Measurements from ENCODE around the gene IKZF1.

The IKZF1 gene

GRCh38 chr7:50426280-50427045 lies 121.9 kb downstream of the IKZF1 start:
- H3K27ac ChIP-seq, result no peak overlapping the region
- no peak for DNase-seq (ENCODE audit: low read depth, low spot score)

DNA sequence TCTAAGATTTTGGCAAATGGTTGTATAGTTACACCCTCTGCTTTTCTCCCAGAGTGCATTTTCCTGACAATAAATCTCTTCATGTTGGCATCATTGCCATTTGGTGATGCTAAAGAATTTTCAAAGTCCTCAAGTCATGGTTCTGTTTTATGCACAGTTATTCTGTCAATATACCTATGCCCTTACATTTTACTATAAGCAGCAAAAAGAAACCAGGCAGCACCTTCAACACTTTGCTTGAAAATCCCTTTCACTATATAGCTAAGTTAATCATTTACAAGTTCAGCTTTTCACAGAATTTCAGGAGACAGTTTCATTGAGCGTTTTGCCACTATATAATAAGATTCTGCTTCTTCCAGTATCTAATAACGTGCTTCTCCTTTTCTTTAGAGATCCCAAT lies 123.0 kb downstream of the IKZF1 start:
- H3K27ac ChIP-seq, result no peak overlapping the region
- no peak for DNase-seq (ENCODE audit: low read depth, low spot score)

DNA sequence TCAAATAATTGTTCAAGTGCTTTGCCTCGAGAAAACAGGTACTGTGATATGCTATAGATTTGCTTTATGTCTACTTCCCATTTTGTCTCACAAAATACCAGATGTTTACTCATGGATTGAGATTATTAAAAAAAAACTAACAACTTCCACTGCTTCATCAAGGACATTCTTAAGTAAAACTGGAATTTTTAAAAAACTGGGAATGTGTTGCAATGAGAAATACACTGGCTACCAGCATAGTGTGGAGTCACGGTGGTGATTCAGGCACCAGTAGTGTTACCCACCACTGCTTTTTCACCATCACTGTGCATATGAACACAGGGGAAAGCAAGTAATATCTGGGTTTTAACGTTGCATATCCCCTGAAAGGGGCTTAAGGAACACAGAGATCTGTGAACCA lies 124.4 kb downstream of the IKZF1 start:
- no peak overlapping the region for H3K27ac ChIP-seq
- DNase-seq (ENCODE audit: low read depth, low spot score), result no peak

GRCh38 chr7:50431316-50431715 lies 126.8 kb downstream of the IKZF1 start:
- DNase-seq (ENCODE audit: low read depth, low spot score), result no peak
- no peak overlapping the region for H3K27ac ChIP-seq

GRCh38 chr7:50431722-50432305 lies 127.3 kb downstream of the IKZF1 start:
- no peak overlapping the region for H3K27ac ChIP-seq
- DNase-seq (ENCODE audit: low read depth, low spot score), result no peak

GRCh38 chr7:50436133-50436806 lies 131.8 kb downstream of the IKZF1 start:
- peak; percentile 24 for DNase-seq (ENCODE audit: low read depth, low spot score)
- peak overlapping the region; percentile 76 for H3K27ac ChIP-seq

DNA sequence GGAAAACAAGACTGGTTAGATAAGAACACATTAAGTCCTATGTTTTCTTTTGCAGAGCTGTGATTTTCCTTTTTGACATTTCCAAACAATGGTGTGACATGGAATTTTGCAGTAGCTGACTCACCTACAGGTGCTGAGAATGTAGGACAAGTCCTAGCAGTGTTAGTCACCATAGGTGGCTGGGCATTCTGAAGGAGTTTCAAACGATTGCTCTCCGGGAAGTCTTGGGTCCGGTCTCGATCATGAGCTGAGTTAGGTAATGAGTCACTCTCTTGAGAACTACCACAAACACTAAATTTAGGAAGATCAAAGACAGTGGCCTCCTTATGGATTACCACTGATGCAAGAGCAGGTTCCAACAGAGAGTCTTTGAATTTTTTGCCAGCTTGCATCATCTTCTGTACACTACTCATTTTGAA lies 142.0 kb downstream of the IKZF1 start:
- peak; percentile 97 for DNase-seq (ENCODE audit: low read depth, low spot score)
- peak overlapping the region; percentile 78 for H3K27ac ChIP-seq

DNA sequence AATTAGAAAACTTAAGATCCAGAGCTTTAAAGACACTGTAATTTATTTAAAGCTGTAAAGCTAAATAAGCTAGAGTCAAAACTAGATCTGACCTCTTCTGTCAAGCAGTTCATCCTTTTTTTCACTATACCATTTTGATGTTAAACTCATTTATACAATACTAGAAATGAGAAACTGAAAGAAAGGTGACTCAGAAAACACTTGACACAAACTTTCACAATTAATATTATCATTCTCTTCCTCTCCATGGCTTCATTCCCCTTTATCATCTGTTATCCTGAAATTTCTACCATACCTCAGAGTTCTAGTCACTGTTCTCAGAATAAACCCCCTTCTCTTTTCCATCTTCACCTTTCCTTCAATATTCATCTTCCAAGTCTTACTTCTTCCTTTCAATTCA lies 144.3 kb downstream of the IKZF1 start:
- H3K27ac ChIP-seq, result no peak overlapping the region

GRCh38 chr7:50449501-50449880 lies 145.0 kb downstream of the IKZF1 start:
- peak overlapping the region; percentile 59 for H3K27ac ChIP-seq
- no peak for DNase-seq (ENCODE audit: low read depth, low spot score)

More for the DNA sequence above, 144.3 kb downstream of the IKZF1 start:
- no peak for DNase-seq (ENCODE audit: low read depth, low spot score)

GRCh38 chr7:50449881-50450589 lies 145.5 kb downstream of the IKZF1 start, which contains the start of gene FIGNL1:
Gene FIGNL1, minus strand, starts transcription at chr7:50450350. Its CDS starts 3,063 bp downstream, at chr7:50447287.
- peak within 1 kb of the TSS; percentile 59 for H3K27ac ChIP-seq
- DNase-seq (ENCODE audit: low read depth, low spot score), result no peak

GRCh38 chr7:50450590-50451032 lies 146.1 kb downstream of the IKZF1 start:
- H3K27ac ChIP-seq, result peak overlapping the region; percentile 59
- no peak for DNase-seq (ENCODE audit: low read depth, low spot score)
